Hematopoietic multipotent progenitor cell treated with erythropoietin and hydrocortisone succinate and interleukin-3 and kit ligand, for 17 days (in vitro differentiated cells): ENCODE data around the gene FEZ2.

Experiments used
- DNase-seq: peaks from one replicate; pipeline ENCODE4 v3.0.0-alpha.2; 2015; ENCODE audit warnings: low spot score

FEZ2 gene

DNA sequence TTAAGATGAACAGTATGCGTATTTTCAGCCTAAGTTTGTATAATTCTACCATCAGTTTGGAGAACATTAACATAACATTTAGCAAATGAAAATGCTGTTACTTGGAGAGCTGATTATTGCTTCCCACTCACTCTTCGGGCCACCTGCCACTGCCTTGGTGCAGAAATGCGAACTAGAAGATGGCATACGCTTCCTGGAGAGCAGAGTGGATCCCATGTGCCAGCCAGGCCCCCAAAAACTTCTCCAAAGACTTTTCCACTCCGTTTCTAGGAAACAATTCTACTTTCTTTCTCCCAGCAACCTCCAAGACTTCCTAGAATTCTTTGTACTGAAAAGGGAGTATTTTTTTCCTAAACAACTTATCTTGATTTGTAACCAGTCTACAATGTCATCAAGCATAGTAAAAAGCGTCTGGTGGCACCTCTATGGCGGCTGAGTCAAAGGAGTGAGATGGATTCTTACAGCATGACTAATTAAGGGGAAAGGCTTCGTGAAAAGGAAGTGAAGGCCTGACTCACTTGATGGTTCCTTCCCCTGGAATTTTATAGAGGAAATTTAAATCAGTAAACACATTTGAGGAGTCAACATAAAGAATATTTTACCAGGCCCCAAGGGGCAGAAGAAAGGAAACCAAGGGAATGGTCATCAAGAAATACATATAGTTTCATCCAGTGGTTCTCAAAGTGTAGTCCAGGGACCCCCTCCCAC lies 36.6 kb downstream of the FEZ2 start:
- DNase-seq = no peak

- no peak for DNase-seq
Observed at GRCh38 chr2:36560726-36561125, 37.2 kb downstream of the FEZ2 start.

GRCh38 chr2:36559221-36559942 lies 38.6 kb downstream of the FEZ2 start:
- DNase-seq = no peak

DNA sequence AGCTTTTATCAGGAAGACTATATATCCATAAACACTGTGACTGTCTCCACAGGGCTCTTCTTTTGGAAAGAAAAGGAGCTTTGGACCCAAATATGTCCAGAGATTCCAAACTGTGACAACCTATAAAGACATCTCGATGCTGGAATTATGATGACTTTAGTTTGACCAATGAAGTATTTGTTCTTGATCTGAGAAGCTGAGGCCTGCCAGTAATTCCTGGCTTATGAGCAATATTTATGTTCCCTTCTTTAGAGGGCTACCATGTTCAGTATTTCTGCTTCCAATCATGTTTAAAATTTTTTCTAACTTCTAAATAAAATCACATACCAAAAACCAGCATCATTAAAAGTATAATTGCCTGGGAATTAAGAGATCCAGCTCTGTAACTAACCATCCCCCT lies 41.1 kb downstream of the FEZ2 start:
- no peak for DNase-seq

GRCh38 chr2:36555789-36556188 lies 42.2 kb downstream of the FEZ2 start:
- DNase-seq = no peak

DNA sequence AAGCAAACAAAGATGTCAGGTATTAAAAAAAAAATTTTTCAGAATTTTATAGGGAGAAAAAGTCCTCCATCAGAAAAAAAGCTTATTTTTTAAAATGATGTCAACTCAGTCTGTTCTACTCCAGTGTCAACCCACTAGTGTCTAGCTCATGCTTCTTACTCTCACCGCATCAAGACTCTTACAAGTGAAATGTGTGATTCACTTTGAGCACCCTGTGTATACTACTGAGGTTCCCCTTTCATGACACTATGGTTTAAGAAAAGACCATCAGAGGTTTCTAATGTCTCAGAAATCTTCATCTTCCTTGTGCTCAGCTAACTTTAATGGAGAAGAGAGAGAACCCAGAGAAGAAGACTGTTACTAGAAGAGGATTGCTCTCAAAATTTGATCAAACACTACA lies 43.4 kb downstream of the FEZ2 start:
- no peak for DNase-seq

DNA sequence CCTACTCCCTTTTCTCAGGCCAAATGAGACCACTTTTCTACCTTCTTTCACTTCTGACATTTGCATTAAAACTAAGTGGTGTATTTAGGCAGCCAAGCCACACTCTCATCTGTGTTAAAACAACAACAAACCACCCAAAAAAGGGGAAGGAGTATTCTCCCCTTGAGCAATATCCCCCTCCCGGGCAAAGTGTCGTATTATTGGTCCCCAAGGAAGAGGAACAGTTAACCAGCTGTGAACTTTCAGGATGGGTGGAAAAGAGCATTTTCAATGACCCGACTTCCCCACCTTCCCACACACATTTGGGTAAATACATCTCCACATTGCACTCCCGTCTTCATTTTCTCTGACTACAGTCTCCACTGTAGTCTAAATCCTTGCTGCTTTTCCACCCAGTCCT lies 44.3 kb downstream of the FEZ2 start:
- no peak for DNase-seq

DNA sequence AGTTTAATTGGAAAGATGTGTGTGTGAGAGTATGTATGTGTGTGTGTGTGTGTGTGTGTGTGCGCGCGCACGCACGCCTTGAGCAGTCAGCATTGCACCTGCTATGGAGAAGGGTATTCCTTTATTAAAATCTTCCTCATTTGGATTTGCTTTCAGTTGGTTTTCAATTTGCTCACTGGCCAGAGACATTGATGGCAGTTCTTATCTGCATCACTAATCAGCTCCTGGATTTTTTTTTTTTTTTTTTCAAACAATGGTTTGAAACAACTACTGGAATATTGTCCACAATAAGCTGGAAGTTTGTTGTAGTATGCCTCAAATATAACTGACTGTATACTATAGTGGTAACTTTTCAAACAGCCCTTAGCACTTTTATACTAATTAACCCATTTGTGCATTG lies 48.0 kb downstream of the FEZ2 start:
- no peak for DNase-seq

DNA sequence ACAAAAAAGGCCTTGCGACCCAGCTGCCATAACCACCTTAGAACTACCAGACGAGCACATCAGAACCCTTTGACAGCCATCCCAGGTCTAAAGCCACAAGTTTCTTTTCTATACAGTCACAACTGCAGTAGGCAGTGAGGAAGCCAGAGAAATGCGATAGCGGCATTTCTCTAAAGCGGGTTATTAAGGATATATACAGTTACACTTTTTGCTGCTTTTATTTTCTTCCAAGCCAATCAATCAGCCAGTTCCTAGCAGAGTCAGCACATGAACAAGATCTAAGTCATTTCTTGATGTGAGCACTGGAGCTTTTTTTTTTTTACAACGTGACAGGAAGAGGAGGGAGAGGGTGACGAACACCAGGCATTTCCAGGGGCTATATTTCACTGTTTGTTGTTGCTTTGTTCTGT lies 48.8 kb downstream of the FEZ2 start:
- no peak for DNase-seq

- no peak for DNase-seq
Observed at GRCh38 chr2:36547906-36548305, 50.1 kb downstream of the FEZ2 start.

DNA sequence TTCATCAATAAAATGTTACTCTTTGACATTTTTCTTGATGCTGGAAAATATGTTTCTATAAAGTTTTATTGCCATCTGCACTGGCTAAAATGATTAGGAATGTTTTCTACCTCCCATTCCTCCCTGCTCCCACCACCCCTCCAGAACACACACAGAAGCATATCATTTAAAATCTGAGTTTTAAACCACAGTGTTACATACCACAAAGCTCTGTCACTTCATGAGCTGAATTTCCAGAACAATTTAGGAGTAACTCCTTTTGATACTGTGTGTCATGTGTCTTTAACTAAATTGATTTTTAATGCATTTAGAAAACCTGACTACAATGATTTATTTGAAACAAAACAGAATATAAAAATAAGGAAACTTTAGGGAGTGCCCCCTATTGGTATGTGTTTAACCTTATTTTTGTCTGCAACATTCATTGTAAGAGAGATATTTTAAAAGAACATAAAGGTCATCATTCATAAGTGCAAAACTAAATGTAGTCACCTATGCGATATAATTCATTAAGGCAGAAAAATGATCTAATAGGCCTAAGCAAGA lies 52.0 kb downstream of the FEZ2 start:
- no peak for DNase-seq

GRCh38 chr2:36544638-36545338 lies 53.2 kb downstream of the FEZ2 start:
- DNase-seq = no peak

DNA sequence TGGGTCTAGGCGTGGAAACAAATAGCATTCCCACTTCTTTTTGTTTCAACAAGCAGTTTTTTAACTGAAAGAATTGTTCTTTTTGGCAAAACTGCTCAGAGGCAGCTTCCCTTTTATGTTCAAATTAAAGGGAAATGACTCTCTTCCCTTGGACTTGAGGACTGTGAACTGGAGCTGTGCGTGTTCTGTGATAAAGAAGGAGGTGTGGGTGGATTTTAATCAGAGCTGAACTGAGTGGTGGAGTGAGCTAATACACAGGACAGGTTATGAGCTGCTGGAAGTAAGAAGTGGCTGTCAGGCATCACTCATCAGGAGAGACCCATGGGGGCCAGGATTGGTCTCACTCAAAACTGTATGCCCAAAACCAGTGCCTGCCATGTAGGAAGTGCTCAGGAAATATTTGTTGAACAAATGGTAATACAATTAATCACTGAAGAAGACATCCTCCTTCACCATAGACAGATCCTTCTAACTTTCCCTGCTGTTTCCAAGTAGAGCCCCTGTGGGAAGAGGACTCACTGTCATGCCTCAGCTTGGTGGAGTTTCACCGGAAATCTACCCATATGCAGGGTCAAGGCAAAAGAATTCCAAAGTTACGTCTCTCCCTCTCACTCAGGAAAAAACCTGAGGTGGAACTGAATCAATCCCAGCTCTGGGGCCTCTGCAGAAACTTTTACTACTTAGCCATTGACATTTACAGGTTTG lies 55.9 kb downstream of the FEZ2 start:
- DNase-seq = no peak

- DNase-seq = no peak
Observed at GRCh38 chr2:36540986-36541754, 56.8 kb downstream of the FEZ2 start.

GRCh38 chr2:36539631-36540030 lies 58.3 kb downstream of the FEZ2 start:
- DNase-seq = no peak

GRCh38 chr2:36538335-36538734 lies 59.6 kb downstream of the FEZ2 start:
- peak; percentile 6 for DNase-seq

- no peak for DNase-seq
Observed at GRCh38 chr2:36536776-36537175, 61.2 kb downstream of the FEZ2 start.

DNA sequence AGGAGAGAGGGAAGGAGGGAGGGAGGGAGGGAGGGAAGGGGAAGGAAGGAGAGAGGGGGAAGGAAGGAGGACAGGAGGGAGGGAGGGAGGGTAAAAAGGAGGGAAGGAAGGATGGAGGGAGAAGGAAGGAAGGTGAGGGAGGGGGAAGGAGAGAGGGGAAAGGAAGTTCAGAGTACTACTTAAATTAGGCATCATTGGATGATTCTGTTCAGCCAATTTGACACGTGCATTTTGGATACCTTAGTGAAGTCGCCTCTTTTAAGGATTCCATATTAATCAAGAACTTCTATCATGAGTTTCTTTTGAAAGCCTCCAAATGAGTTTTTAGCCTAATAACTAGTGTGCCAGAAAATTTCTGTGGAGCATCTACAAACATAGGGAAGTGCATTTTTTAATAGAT lies 62.9 kb downstream of the FEZ2 start:
- DNase-seq = no peak

DNA sequence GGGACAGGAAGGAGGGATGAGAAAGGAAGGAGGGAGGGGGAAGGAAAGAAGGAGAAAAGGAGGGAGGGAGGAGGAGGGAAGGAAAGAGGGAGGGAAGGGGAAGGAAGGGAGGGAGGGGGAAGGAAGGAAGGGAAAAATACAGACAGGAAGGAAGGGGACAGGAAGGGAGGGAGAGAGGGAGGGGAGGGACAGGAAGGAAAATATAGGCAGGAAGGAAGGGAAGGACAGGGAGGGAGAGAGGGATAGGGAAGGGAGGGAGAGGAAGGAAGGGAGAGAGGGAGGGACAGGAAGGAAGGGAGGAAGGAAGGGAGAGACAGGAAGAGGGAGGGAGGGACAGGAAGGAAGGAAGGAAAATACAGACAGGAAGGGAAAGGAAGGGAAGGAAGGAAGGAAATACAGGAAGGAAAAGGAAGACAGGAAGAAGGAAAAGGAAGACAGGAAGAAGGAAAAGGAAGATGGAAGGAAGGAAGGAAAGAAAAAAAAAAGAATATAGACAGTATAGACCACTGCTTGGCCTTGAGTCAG lies 63.6 kb downstream of the FEZ2 start:
- DNase-seq = no peak

- no peak for DNase-seq
Observed at GRCh38 chr2:36530983-36531354, 67.0 kb downstream of the FEZ2 start.
